ENCODE measurements around the gene SPATS2L. TPM values are rescaled to one million over a fixed set of nuclear protein-coding genes. Genes with fewer than 3 reads are reported as not detected.

Gene SPATS2L
- total and polyA plus RNA-seq, 2 experiments from 2014 or later, result 118 to 154 TPM

DNA sequence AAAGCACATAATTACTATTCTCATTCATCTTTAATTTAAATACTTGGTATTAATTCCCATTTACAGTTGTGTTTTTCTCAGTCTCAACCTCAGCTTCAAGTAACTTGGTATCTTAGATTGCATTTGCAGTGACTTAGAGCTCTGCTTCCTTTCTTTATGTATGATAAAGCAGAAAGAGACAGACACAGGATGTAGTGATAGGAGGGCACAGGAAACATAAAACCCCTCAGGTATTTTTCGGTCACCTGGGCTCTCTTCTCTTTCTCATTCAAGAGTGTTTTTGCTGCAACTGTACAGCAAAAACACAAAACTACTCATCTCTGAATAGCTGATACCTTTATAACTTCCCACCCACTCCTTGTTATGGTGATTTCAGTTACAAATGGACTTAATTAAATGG lies 120.3 kb downstream of the SPATS2L start (continued):
- TF ChIP-seq, protein P1, sequence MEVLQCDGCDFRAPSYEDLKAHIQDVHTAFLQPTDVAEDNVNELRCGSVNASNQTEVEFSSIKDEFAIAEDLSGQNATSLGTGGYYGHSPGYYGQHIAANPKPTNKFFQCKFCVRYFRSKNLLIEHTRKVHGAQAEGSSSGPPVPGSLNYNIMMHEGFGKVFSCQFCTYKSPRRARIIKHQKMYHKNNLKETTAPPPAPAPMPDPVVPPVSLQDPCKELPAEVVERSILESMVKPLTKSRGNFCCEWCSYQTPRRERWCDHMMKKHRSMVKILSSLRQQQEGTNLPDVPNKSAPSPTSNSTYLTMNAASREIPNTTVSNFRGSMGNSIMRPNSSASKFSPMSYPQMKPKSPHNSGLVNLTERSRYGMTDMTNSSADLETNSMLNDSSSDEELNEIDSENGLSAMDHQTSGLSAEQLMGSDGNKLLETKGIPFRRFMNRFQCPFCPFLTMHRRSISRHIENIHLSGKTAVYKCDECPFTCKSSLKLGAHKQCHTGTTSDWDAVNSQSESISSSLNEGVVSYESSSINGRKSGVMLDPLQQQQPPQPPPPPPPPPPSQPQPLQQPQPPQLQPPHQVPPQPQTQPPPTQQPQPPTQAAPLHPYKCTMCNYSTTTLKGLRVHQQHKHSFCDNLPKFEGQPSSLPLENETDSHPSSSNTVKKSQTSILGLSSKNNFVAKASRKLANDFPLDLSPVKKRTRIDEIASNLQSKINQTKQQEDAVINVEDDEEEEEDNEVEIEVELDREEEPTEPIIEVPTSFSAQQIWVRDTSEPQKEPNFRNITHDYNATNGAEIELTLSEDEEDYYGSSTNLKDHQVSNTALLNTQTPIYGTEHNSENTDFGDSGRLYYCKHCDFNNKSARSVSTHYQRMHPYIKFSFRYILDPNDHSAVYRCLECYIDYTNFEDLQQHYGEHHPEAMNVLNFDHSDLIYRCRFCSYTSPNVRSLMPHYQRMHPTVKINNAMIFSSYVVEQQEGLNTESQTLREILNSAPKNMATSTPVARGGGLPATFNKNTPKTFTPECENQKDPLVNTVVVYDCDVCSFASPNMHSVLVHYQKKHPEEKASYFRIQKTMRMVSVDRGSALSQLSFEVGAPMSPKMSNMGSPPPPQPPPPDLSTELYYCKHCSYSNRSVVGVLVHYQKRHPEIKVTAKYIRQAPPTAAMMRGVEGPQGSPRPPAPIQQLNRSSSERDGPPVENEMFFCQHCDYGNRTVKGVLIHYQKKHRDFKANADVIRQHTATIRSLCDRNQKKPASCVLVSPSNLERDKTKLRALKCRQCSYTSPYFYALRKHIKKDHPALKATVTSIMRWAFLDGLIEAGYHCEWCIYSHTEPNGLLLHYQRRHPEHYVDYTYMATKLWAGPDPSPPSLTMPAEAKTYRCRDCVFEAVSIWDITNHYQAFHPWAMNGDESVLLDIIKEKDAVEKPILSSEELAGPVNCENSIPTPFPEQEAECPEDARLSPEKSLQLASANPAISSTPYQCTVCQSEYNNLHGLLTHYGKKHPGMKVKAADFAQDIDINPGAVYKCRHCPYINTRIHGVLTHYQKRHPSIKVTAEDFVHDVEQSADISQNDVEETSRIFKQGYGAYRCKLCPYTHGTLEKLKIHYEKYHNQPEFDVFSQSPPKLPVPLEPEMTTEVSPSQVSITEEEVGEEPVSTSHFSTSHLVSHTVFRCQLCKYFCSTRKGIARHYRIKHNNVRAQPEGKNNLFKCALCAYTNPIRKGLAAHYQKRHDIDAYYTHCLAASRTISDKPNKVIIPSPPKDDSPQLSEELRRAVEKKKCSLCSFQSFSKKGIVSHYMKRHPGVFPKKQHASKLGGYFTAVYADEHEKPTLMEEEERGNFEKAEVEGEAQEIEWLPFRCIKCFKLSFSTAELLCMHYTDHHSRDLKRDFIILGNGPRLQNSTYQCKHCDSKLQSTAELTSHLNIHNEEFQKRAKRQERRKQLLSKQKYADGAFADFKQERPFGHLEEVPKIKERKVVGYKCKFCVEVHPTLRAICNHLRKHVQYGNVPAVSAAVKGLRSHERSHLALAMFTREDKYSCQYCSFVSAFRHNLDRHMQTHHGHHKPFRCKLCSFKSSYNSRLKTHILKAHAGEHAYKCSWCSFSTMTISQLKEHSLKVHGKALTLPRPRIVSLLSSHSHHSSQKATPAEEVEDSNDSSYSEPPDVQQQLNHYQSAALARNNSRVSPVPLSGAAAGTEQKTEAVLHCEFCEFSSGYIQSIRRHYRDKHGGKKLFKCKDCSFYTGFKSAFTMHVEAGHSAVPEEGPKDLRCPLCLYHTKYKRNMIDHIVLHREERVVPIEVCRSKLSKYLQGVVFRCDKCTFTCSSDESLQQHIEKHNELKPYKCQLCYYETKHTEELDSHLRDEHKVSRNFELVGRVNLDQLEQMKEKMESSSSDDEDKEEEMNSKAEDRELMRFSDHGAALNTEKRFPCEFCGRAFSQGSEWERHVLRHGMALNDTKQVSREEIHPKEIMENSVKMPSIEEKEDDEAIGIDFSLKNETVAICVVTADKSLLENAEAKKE (CRISPR knock-in tag; IDR thresholded peaks at IDR 0.05), result no peak
- no peak for TF ChIP-seq CREB1 (CRISPR knock-in tag; IDR thresholded peaks at IDR 0.05; ENCODE audit: low read depth)
- TF ChIP-seq POLR2AphosphoS5 (IDR thresholded peaks at IDR 0.05; ENCODE audit: low read depth), result no peak
- TF ChIP-seq, protein P2, sequence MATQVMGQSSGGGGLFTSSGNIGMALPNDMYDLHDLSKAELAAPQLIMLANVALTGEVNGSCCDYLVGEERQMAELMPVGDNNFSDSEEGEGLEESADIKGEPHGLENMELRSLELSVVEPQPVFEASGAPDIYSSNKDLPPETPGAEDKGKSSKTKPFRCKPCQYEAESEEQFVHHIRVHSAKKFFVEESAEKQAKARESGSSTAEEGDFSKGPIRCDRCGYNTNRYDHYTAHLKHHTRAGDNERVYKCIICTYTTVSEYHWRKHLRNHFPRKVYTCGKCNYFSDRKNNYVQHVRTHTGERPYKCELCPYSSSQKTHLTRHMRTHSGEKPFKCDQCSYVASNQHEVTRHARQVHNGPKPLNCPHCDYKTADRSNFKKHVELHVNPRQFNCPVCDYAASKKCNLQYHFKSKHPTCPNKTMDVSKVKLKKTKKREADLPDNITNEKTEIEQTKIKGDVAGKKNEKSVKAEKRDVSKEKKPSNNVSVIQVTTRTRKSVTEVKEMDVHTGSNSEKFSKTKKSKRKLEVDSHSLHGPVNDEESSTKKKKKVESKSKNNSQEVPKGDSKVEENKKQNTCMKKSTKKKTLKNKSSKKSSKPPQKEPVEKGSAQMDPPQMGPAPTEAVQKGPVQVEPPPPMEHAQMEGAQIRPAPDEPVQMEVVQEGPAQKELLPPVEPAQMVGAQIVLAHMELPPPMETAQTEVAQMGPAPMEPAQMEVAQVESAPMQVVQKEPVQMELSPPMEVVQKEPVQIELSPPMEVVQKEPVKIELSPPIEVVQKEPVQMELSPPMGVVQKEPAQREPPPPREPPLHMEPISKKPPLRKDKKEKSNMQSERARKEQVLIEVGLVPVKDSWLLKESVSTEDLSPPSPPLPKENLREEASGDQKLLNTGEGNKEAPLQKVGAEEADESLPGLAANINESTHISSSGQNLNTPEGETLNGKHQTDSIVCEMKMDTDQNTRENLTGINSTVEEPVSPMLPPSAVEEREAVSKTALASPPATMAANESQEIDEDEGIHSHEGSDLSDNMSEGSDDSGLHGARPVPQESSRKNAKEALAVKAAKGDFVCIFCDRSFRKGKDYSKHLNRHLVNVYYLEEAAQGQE (IDR thresholded peaks at IDR 0.05; ENCODE audit: unreplicated experiment), result no peak
- TF ChIP-seq ZNF331 (CRISPR knock-in tag; IDR thresholded peaks at IDR 0.05; ENCODE audit: low read depth), result no peak
- TF ChIP-seq EZH2 (IDR thresholded peaks at IDR 0.05; ENCODE audit: low read depth, unreplicated experiment), result no peak
- TF ChIP-seq JUNB (IDR thresholded peaks at IDR 0.05; ENCODE audit: unreplicated experiment), result no peak
- TF ChIP-seq ZNF114 (CRISPR knock-in tag; IDR thresholded peaks at IDR 0.05), result no peak
- no peak for TF ChIP-seq NANOG (IDR thresholded peaks at IDR 0.05; ENCODE audit: borderline replicate concordance)

Data from GM23338 (cell line).